K562 (cell line): ENCODE measurements around the gene ADAM30. TPM values are rescaled to one million over a fixed set of nuclear protein-coding genes. Genes with fewer than 3 reads are reported as not detected.

Experiments used
- ATF6 ChIP-seq: sonication (generic); formaldehyde crosslinking; IDR thresholded peaks from 2 replicates; pipeline ENCODE4 v1.4.0; 2020; ENCODE audit warnings: mild to moderate bottlenecking, missing genetic modification reagents
- BRF2 ChIP-seq: IDR thresholded peaks from 3 replicates; pipeline ENCODE4 v1.6.1; 2011; ENCODE audit warnings: borderline replicate concordance, mild to moderate bottlenecking; ENCODE audit not compliant: insufficient read length, insufficient read depth
- CHD2 ChIP-seq: IDR thresholded peaks from 2 replicates; pipeline ENCODE4 v1.6.1; 2011; ENCODE audit warnings: low read depth, low read length
- E2F1 ChIP-seq: sonication (generic); formaldehyde crosslinking; IDR thresholded peaks from 2 replicates; pipeline ENCODE4 v1.8.1; 2023; ENCODE audit warnings: mild to moderate bottlenecking, missing genetic modification reagents, moderate library complexity
- ILF3 ChIP-seq: fragments of 450-650 bp; IDR thresholded peaks from 2 replicates; pipeline ENCODE4 v1.6.1; 2018; ENCODE audit warnings: antibody characterized with exemption, mild to moderate bottlenecking, moderate library complexity, borderline replicate concordance
- MTA1 ChIP-seq: fragments of 450-650 bp; IDR thresholded peaks from 2 replicates; pipeline ENCODE4 v1.6.1; 2017; ENCODE audit warnings: borderline replicate concordance
- PREB ChIP-seq: sonication (generic); formaldehyde crosslinking; IDR thresholded peaks from 2 replicates; pipeline ENCODE4 v1.8.1; 2023; ENCODE audit warnings: mild to moderate bottlenecking, missing genetic modification reagents
- SNAPC5 ChIP-seq: fragments of 250-450 bp; sonication (Bioruptor Pico); IDR thresholded peaks from 2 replicates; pipeline ENCODE4 v1.8.0; 2021; ENCODE audit warnings: moderate library complexity, mild to moderate bottlenecking, inconsistent platforms
- THAP12 ChIP-seq: fragments of 250-450 bp; sonication (Bioruptor Pico); IDR thresholded peaks from 2 replicates; pipeline ENCODE4 v1.9.0; 2021; ENCODE audit warnings: mild to moderate bottlenecking, inconsistent platforms
- TOE1 ChIP-seq, 2 experiments: fragments of 450-650 bp in 1 of 2; sonication (generic) in 1 of 2; formaldehyde crosslinking in 1 of 2; IDR thresholded peaks; 2 replicates each; pipeline versions ENCODE4 v1.7.1 to v1.8.0; 2016 to 2022; ENCODE audit warnings: borderline replicate concordance in 2 of 2, mild to moderate bottlenecking in 2 of 2, antibody characterized with exemption in 1 of 2, inconsistent platforms in 1 of 2, low read depth in 1 of 2, missing genetic modification reagents in 1 of 2, moderate library complexity in 1 of 2
- ZNF165 ChIP-seq: fragments of 250-450 bp; sonication (Bioruptor Pico); IDR thresholded peaks from 2 replicates; pipeline ENCODE4 v1.4.0; 2020; ENCODE audit warnings: borderline replicate concordance
- ZNF184 ChIP-seq: sonication (generic); formaldehyde crosslinking; IDR thresholded peaks from 2 replicates; pipeline ENCODE4 v1.5.0; 2020; ENCODE audit warnings: missing genetic modification reagents
- ZNF280B ChIP-seq: fragments of 250-450 bp; sonication (Bioruptor Pico); IDR thresholded peaks from 2 replicates; pipeline ENCODE4 v1.5.1; 2021; ENCODE audit warnings: mild to moderate bottlenecking
- ZNF699 ChIP-seq: fragments of 250-450 bp; sonication (Bioruptor Pico); IDR thresholded peaks from 2 replicates; pipeline ENCODE4 v1.8.0; 2021; ENCODE audit warnings: mild to moderate bottlenecking, moderate library complexity; ENCODE audit not compliant: insufficient replicate concordance
- polyA plus RNA-seq, 8 experiments: library from polyadenylated mRNA; depleted of rRNA in 4 of 8; stranded (reverse) in 5 of 8; unstranded in 3 of 8; fragments of >200 nt; fragmentation: Nextera tagmentation in 2 of 8; fragmentation: Illumina TruSeq in 1 of 8; extraction: Ambion mirVana in 2 of 8; extraction: Trizol in 1 of 8; gene quantifications; 2 replicates each; pipeline versions ENCODE4 v1.2.1 to v1.2.3, GENCODE V29; 2011 to 2014; ENCODE audit warnings: inconsistent platforms in 1 of 8, missing spikeins in 1 of 8
- total RNA-seq, 7 experiments: library from RNA; depleted of rRNA in 6 of 7; stranded (reverse); fragments of >200 nt in 6 of 7; fragmentation: Illumina TruSeq in 2 of 7; extraction: Trizol in 2 of 7; gene quantifications; 2 replicates each; pipeline versions ENCODE4 v1.2.1 to v1.2.3, GENCODE V29; 2011 to 2021; ENCODE audit warnings: low replicate concordance in 1 of 7

ADAM30 gene
- total and polyA plus RNA-seq, 9 of the 15 experiments (the other 6 are each of a cell fraction or from before 2014, with no cell fraction given): not detected

GRCh38 chr1:119859647-119860046, 36.7 kb downstream of the ADAM30 start (continued):
- TF ChIP-seq THAP12 (CRISPR knock-in tag) (no peak), MTA1 (no peak), ATF6 (CRISPR knock-in tag) (no peak), BRF2 (no peak), SNAPC5 (CRISPR knock-in tag) (no peak), TOE1 (IDR thresholded peaks at IDR 0.05; ENCODE audit: borderline replicate concordance) (no peak), TOE1 (CRISPR knock-in tag; IDR thresholded peaks at IDR 0.05; ENCODE audit: borderline replicate concordance, low read depth) (no peak), PREB (CRISPR knock-in tag) (no peak), ILF3 (no peak), ZNF280B (CRISPR knock-in tag) (no peak), E2F1 (CRISPR knock-in tag) (no peak), ZNF184 (CRISPR knock-in tag) (no peak), ZNF165 (CRISPR knock-in tag) (no peak), CHD2 (no peak), ZNF699 (CRISPR knock-in tag) (no peak)
